H9 (cell line): ENCODE results near the gene PRDM13. TPM values are rescaled to one million over a fixed set of nuclear protein-coding genes. Genes with fewer than 3 reads are reported as not detected.

Source experiments
- DNase-seq: peaks from one replicate; pipeline ENCODE4 v3.0.0-alpha.2; 2017
- H2AFZ ChIP-seq: one replicate; pipeline ENCODE4 v1.6.1; 2013; ENCODE audit warnings: mild to moderate bottlenecking, low read length, control low read depth, moderate library complexity
- H2AK5ac ChIP-seq: 2 replicates; pipeline ENCODE4 v1.6.1; 2013; ENCODE audit warnings: low read length, control low read depth, mixed read lengths; ENCODE audit not compliant: insufficient read length
- H2BK120ac ChIP-seq: one replicate; pipeline ENCODE4 v1.6.1; 2013; ENCODE audit warnings: low read depth, mild to moderate bottlenecking, low read length, control low read depth, inconsistent platforms; ENCODE audit not compliant: poor library complexity, severe bottlenecking
- H2BK12ac ChIP-seq: 2 replicates; pipeline ENCODE4 v1.6.1; 2013; ENCODE audit warnings: low read length, control low read depth, mixed read lengths, low read depth; ENCODE audit not compliant: insufficient read length
- H2BK15ac ChIP-seq: 2 replicates; pipeline ENCODE4 v1.6.1; 2013; ENCODE audit warnings: low read depth, low read length, control low read depth
- H2BK20ac ChIP-seq: one replicate; pipeline ENCODE4 v1.6.1; 2013; ENCODE audit warnings: low read depth, mild to moderate bottlenecking, low read length, control low read depth, inconsistent platforms; ENCODE audit not compliant: poor library complexity, severe bottlenecking
- H2BK5ac ChIP-seq: 2 replicates; pipeline ENCODE4 v1.6.1; 2013; ENCODE audit warnings: low read length, control low read depth, mixed read lengths; ENCODE audit not compliant: insufficient read length
- H3K14ac ChIP-seq: 2 replicates; pipeline ENCODE4 v1.6.1; 2013; ENCODE audit warnings: low read length, control low read depth; ENCODE audit not compliant: insufficient read depth
- H3K18ac ChIP-seq: 2 replicates; pipeline ENCODE4 v1.6.1; 2013; ENCODE audit warnings: low read depth, mild to moderate bottlenecking, mixed read lengths, low read length, control low read depth; ENCODE audit not compliant: insufficient read length
- H3K23ac ChIP-seq: 2 replicates; pipeline ENCODE4 v1.6.1; 2013; ENCODE audit warnings: low read length, control low read depth, mixed read lengths, low read depth; ENCODE audit not compliant: insufficient read length
- H3K23me2 ChIP-seq: 2 replicates; pipeline ENCODE4 v1.6.1; 2013; ENCODE audit warnings: low read depth, mild to moderate bottlenecking, mixed read lengths, low read length, control low read depth; ENCODE audit not compliant: insufficient read length, poor library complexity, severe bottlenecking
- H3K27ac ChIP-seq: 2 replicates; pipeline ENCODE4 v1.5.1; 2013; ENCODE audit warnings: low read length, control low read depth, mixed read lengths, low read depth; ENCODE audit not compliant: insufficient read length
- H3K27me3 ChIP-seq: 2 replicates; pipeline ENCODE4 v1.6.1; 2013; ENCODE audit warnings: low read length, control low read depth, inconsistent platforms; ENCODE audit not compliant: insufficient read depth
- H3K4ac ChIP-seq: 2 replicates; pipeline ENCODE4 v1.6.1; 2013; ENCODE audit warnings: low read depth, mild to moderate bottlenecking, control low read depth, inconsistent platforms, low read length, moderate library complexity
- H3K4me1 ChIP-seq: 2 replicates; pipeline ENCODE4 v1.6.1; 2013; ENCODE audit warnings: low read length, control low read depth, inconsistent platforms; ENCODE audit not compliant: insufficient read depth
- H3K4me2 ChIP-seq: 2 replicates; pipeline ENCODE4 v1.6.1; 2013; ENCODE audit warnings: low read length, control low read depth, mixed read lengths; ENCODE audit not compliant: insufficient read length, insufficient read depth
- H3K56ac ChIP-seq: 2 replicates; pipeline ENCODE4 v1.6.1; 2013; ENCODE audit warnings: low read depth, mild to moderate bottlenecking, mixed read lengths, low read length, control low read depth; ENCODE audit not compliant: insufficient read length
- H3K79me1 ChIP-seq: 2 replicates; pipeline ENCODE4 v1.6.1; 2013; ENCODE audit warnings: low read depth, mild to moderate bottlenecking, moderate library complexity, low read length, control low read depth, inconsistent platforms; ENCODE audit not compliant: insufficient read depth, poor library complexity, severe bottlenecking
- H3K79me2 ChIP-seq: 2 replicates; pipeline ENCODE4 v1.6.1; 2013; ENCODE audit warnings: low read length, control low read depth, inconsistent platforms; ENCODE audit not compliant: insufficient read depth
- H3K9ac ChIP-seq: 2 replicates; pipeline ENCODE4 v1.6.1; 2013; ENCODE audit warnings: low read length, control low read depth, mixed read lengths; ENCODE audit not compliant: insufficient read length; ENCODE audit errors: extremely low read depth
- H3K9me3 ChIP-seq: one replicate; pipeline ENCODE4 v1.6.1; 2013; ENCODE audit warnings: low read depth, low read length, inconsistent platforms; ENCODE audit not compliant: control insufficient read depth
- H3T11ph ChIP-seq: one replicate; pipeline ENCODE4 v1.6.1; 2013; ENCODE audit warnings: mild to moderate bottlenecking, low read length, control low read depth, inconsistent platforms
- H4K20me1 ChIP-seq: one replicate; pipeline ENCODE4 v1.6.1; 2013; ENCODE audit not compliant: control insufficient read depth, insufficient read length, insufficient read depth
- H4K5ac ChIP-seq: 2 replicates; pipeline ENCODE4 v1.6.1; 2013; ENCODE audit warnings: low read depth, mild to moderate bottlenecking, mixed read lengths, low read length, control low read depth; ENCODE audit not compliant: insufficient read length
- H4K8ac ChIP-seq: replicated peaks from 2 replicates; pipeline ENCODE4 v1.6.1; 2013; ENCODE audit warnings: low read length, control low read depth, mixed read lengths, low read depth; ENCODE audit not compliant: insufficient read length
- H4K91ac ChIP-seq: 2 replicates; pipeline ENCODE4 v1.6.1; 2013; ENCODE audit warnings: low read depth, mild to moderate bottlenecking, moderate library complexity, mixed read lengths, low read length, control low read depth; ENCODE audit not compliant: insufficient read length
- H3K27ac Mint-ChIP-seq, 3 experiments: 2 replicates in 2 of 3; 3 replicates in 1 of 3; pipeline ENCODE4 v1.8.0; 2020 to 2021; ENCODE audit warnings: mixed read lengths in 3 of 3, mild to moderate bottlenecking in 1 of 3, moderate library complexity in 1 of 3
- H3K27me3 Mint-ChIP-seq: 2 replicates; pipeline ENCODE4 v1.8.0; 2021; ENCODE audit warnings: low read depth, mild to moderate bottlenecking, moderate library complexity, mixed read lengths
- H3K36me3 Mint-ChIP-seq, 3 experiments: 2 replicates in 2 of 3; 3 replicates in 1 of 3; pipeline ENCODE4 v1.8.0; 2020 to 2021; ENCODE audit warnings: low read depth in 3 of 3, mixed read lengths in 3 of 3; ENCODE audit not compliant: insufficient read depth in 1 of 3
- H3K4me1 Mint-ChIP-seq, 2 experiments: 2 replicates each; pipeline ENCODE4 v1.8.0; 2020; ENCODE audit warnings: mixed read lengths in 2 of 2
- H3K4me3 Mint-ChIP-seq, 2 experiments: 2 replicates in 1 of 2; 3 replicates in 1 of 2; pipeline ENCODE4 v1.8.0; 2020 to 2021; ENCODE audit warnings: mild to moderate bottlenecking in 2 of 2, mixed read lengths in 2 of 2, moderate library complexity in 1 of 2
- H3K9me3 Mint-ChIP-seq, 2 experiments: 2 replicates in 1 of 2; 3 replicates in 1 of 2; pipeline ENCODE4 v1.8.0; 2020; ENCODE audit warnings: mild to moderate bottlenecking in 2 of 2, mixed read lengths in 2 of 2, moderate library complexity in 1 of 2
- CTCF ChIP-seq: fragments of 200-600 bp; sonication (generic); conservative IDR thresholded peaks from 3 replicates; pipeline ENCODE4 v1.8.0; 2021; ENCODE audit warnings: antibody characterized with exemption, mild to moderate bottlenecking
- WGBS: extraction: QIAGEN DNeasy Blood & Tissue Kit; methylation state at CpG from one replicate; pipeline ENCODE4 v1.1.7; 2013; ENCODE audit warnings: missing lambda C conversion rate, low lambda C conversion rate, mixed read lengths; ENCODE audit not compliant: insufficient read length; ENCODE audit errors: extremely low coverage; 5-methylcytosine and 5-hydroxymethylcytosine counted together
- total RNA-seq: library from RNA; stranded (reverse); gene quantifications from 2 replicates; pipeline ENCODE4 v1.2.1, GENCODE V29; 2021

PRDM13 gene
- total RNA-seq, 1 experiment from 2014 or later = not detected

DNA sequence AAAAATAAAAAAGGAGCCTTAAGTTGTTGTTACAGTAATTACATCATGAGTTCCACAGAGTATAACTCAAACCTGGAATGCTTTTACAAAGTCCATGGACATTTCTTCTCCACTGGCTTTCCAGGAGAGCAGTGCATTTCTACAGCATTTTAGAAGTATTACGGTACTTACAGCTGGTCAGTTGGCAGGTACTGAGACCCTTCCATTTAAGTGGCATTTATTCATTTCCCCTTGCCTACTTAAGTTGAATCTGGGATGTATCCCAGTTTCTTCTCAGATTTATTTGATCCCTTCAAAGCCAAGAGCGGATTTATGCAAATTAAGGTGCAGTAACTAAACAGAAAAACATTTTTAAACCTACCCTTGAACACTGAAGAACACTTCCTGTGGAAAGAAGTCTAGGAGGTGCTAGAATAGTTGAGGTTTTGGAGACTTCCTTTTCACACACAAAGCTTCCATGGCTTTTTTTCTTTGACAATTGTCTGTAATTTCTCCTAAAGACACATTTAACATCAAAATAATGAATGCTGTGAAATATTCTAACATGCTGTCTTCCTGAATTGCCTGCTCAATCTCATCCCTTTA lies 3.4 kb downstream of the PRDM13 start:
- H3K27me3 ChIP-seq = peaks cover 86% of the 10 kb centered on the region
- WGBS = no CpG with 5 or more reads among the region's 2 CpGs
- no peak overlapping the region for H2BK15ac ChIP-seq
- Mint-ChIP-seq H3K9me3 (peaks cover 0 to 3% of the 10 kb centered on the region in 2 experiments; a peak in 2 of 5 replicates), H3K27ac (no peak overlapping the region), H3K4me3 (no peak overlapping the region), H3K36me3 (no peaks in the 10 kb centered on the region; a peak in 1 of 7 replicates), H3K4me1 (peaks cover 21 to 55% of the 10 kb centered on the region in 2 experiments), H3K27me3 (peaks cover 99% of the 10 kb centered on the region)
- H3K14ac ChIP-seq = no peak overlapping the region
- no peak overlapping the region for H2AK5ac ChIP-seq
- no peak overlapping the region for H3K18ac ChIP-seq
- no peak overlapping the region for H4K8ac ChIP-seq
- H3K4me1 ChIP-seq = no peaks in the 10 kb centered on the region
- DNase-seq = no peak
- no peak overlapping the region for H2BK120ac ChIP-seq
- no peak overlapping the region for H2AFZ ChIP-seq
- no peak overlapping the region for H3K23ac ChIP-seq
- no peak for TF ChIP-seq CTCF
- H3K79me1 ChIP-seq = no peaks in the 10 kb centered on the region
- no peak overlapping the region for H3K4me2 ChIP-seq
- no peak overlapping the region for H3K4ac ChIP-seq
- no peak overlapping the region for H2BK12ac ChIP-seq
- no peak overlapping the region for H3T11ph ChIP-seq
- peaks cover 8% of the 10 kb centered on the region for H3K23me2 ChIP-seq
- no peaks in the 10 kb centered on the region for H3K79me2 ChIP-seq
- H3K9ac ChIP-seq = no peak overlapping the region
- no peak overlapping the region for H4K5ac ChIP-seq
- H4K20me1 ChIP-seq = no peaks in the 10 kb centered on the region
- H3K9me3 ChIP-seq = no peaks in the 10 kb centered on the region
- no peak overlapping the region for H4K91ac ChIP-seq
- no peak overlapping the region for H2BK5ac ChIP-seq
- no peak overlapping the region for H3K27ac ChIP-seq
- no peak overlapping the region for H2BK20ac ChIP-seq
- H3K56ac ChIP-seq = no peak overlapping the region
